Myocyte (in vitro differentiated cells): ENCODE measurements around the gene TMEM88. TPM values are rescaled to one million over a fixed set of nuclear protein-coding genes. Genes with fewer than 3 reads are reported as not detected.

Experiments used
- DNase-seq: peaks from one replicate; pipeline ENCODE4 v3.0.0-alpha.2; 2012; ENCODE audit warnings: low read depth
- total RNA-seq: library from RNA; depleted of rRNA; stranded (reverse); fragments of >200 nt; gene quantifications from 2 replicates; pipeline ENCODE4 v1.2.3, GENCODE V29; 2014

TMEM88 gene
- total RNA-seq, 1 donor from 2014 or later, result 0.72 TPM

GRCh38 chr17:7884581-7885366, 29.9 kb downstream of the TMEM88 start:
- DNase-seq, result peak; percentile 16

DNA sequence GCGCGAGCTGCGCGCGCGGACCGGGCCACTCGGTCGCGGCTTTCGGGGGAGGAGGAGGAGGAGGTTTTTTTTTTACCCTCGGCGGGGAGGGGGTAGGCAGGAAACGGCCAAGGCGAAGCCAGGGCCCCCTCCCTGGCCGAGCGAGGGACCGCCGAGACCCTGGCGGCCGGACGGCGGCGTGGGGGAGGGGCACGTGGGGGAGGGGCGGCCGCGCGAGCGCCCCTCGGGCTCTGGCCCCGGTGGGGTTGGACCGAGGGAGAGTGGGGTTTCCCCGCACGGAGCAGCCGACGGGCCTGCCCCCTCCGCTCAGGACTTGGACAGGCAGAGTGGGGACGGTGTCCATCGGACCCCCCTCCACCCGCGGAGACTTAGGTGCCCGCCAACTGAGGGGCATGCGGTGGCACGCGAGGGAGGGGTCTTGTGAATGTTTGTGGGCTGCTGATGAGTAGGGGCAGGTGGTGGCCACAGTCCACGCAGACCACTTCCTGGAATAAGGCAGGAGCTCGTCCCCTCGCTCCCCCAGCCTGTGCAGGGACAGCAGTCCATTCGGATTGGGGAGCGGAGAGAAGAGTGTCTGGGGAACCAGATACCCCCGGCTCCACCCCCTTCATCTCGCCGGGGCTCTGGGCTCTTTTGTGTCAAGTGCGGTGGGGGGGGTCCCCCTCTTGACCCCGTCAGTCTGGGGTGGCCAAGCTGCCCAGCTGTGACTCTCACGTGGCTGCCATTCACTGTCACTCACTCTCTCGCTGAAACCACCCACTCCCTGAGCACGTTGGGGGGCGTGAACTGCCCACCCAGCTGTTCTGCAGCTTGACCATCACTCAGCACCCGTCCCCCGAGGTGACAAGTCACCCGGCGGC, 30.7 kb downstream of the TMEM88 start:
- peak; percentile 97 for DNase-seq

DNA sequence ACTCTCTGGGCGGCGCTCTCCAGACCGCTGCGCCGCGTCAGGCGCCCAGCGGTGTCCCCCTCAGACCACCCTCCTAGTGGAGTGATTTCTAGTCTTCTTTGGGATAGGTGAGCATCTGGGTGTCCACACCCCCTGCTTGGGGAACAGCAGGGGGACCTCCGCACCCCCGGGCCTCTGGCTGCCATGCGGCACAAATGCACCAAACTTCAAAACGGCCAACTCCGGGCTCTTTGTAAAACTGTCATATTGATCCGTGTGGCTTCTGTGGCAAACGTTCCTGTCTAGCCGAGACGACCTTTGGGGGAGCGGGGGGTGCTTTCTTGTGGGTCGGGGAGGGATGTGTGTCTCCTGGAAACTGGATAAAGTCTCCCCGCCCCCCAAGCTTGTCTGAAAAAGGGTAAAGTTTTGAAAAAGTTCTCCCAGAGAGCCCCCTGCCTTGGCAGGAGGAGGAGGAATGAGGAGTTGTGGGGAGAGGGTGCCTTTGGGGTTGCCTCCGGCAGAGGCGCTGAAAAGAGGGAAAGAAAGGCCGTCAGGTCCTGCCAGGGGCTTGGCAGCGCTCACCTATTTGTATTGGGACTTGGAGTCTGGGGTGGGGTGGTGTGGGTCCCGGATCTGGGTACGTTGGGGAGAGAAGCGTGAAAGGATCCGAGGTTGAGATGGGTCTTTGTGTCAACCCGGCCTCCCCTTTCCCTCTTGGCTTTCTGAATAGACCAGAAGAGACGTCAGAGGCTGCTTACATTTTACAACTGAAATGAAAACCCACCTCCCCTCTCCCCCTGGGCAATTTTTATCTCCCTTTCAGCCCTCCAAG, 31.6 kb downstream of the TMEM88 start:
- peak; percentile 44 for DNase-seq

DNA sequence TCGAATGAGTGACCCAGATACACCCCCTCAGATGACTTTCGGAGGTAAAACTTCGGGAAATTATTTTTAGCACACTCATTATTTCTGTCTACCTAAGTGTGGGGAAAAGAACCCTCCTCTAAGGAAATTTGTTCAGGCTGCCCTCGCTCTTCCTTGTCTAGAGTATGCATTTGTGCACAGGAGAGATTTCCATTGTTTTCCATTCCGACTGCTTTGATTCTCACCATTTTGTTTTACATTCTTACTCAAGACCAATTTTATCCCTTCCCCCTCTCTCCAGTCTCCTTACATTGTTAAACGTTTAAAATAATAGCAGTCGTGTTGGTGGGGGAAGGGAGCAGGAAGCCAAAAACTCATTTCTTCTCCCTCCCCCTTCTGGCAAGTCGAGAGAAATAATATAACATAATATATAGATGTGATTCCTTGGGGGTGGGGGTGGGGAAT, 32.2 kb downstream of the TMEM88 start:
- DNase-seq, result no peak

DNA sequence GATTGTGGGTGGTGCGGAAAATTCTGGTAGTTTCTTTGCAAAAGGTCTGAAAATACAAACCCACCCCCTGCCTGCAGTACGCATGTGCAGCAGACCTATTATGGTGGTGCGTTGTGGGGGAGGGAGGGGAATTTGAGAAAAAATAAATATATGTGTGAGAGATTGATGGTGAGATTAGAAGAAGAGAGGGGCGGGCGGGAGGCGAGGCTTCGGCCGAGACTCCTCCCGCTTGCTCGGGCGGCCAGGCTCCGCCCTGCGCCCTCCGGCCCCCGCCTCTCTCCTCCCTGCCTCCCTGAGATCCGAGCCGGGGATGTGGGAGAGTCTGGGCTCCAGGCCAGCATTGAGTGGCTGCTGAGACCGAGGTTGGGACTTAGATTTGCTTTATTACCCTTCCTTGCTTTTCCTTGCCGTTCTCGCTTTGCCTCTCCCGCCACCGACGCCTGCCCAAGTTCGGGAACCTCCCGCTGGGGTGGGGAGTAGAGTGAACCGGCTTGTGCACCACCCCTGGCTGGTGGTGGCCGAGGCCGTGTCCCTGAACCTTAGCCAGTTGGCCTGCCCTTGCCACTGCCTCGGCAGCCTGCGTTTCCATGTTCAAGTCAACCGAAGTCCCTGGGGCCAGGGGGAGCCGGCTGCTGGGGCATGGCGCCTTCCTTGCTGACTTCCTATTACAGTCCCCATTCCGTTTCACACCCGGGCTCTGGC, 32.8 kb downstream of the TMEM88 start:
- peak; percentile 98 for DNase-seq

DNA sequence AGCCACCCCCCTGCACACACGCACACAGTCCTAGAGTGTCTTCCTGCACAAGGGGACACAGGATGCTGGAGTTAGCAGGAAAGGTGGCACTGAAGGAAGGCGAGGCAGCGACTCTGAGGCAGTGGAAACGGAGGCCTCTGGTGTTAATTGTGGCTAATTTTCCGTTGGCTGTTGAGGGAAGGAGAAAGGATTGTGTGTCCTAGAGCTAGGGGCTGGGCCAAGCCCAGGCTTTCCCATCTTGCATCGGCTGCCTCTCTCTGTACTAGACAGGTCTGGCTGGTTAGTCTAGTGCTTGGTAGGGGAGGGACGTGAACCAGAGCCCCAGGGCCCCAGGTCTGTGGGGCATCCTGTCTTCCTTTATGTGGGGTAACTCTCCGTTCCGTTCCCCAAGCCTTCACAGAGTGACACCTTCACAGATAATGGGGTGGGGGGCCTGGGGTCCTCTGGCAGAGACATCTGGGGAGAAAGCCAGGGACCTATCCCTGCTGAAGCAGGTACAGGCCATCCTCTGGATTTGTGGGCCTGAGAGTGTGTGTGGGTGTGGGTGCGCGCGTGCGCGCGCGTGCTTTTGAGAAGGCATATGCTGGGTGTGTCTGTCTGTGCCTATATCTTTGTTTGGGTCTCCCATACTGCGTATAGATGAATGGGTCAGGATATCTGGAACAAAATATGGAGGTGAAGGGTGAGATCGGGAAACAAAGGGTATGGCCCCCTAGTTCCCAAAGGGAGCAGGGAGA, 33.5 kb downstream of the TMEM88 start, which contains the start of gene CHD3:
Gene CHD3, plus strand, starts transcription at position 606 of the 737 bp plus-strand sequence. CDS start 212 bp downstream, outside the sequence.
- DNase-seq, result no peak

- peak; percentile 99 for DNase-seq
Measured at GRCh38 chr17:7889166-7889955, 34.5 kb downstream of the TMEM88 start.

DNA sequence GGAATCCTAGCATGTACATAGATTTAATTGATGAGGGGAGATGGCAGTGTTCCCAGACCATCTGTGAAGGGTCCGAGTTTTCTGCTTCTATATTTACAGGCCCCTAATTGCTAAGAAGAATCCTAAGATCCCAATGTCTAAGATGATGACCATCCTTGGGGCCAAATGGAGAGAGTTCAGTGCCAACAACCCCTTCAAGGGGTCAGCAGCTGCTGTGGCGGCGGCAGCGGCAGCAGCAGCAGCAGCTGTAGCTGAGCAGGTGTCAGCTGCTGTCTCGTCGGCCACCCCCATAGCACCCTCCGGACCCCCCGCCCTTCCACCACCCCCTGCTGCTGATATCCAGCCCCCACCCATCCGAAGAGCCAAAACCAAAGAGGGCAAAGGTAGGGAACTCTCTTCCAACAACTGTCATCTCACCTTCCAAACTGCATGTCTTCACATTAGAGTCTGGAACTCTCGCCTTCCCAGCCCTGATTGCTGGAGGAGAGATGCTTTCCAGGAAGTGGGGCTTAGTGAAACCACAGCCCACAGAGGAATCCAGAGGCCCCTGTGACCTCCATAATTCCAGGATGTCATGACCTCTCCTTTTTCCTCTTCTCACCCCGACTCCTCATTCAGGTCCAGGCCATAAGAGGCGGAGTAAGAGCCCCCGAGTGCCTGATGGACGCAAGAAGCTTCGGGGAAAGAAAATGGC, 38.5 kb downstream of the TMEM88 start:
- peak; percentile 81 for DNase-seq

DNA sequence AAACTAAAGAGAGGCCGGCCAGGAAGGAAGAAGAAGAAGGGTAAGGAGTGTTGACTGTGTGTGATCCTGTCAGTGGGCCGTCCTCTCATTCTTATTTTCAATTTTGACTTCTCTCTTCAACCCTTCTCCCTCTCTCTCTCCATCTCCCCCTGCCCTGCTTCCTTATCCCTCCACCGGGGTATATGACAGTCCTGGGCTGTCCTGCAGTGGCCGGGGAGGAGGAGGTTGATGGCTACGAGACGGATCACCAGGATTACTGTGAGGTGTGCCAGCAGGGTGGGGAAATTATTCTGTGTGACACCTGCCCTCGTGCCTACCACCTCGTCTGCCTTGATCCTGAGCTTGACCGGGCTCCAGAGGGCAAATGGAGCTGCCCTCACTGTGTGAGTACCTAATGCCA, 39.4 kb downstream of the TMEM88 start:
- no peak for DNase-seq

DNA sequence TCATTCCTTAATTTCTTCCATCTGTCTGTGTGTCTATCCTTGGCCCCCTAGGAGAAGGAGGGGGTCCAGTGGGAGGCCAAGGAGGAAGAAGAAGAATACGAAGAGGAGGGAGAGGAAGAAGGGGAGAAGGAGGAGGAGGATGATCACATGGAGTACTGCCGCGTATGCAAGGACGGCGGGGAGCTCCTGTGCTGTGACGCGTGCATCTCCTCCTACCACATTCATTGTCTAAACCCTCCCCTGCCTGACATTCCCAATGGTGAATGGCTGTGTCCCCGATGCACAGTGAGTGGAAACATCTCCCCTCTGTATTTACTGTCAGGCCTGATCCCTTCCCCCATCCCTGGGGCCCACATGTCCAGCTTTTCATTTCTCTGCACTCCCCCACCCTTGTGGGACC, 40.0 kb downstream of the TMEM88 start:
- DNase-seq, result no peak

DNA sequence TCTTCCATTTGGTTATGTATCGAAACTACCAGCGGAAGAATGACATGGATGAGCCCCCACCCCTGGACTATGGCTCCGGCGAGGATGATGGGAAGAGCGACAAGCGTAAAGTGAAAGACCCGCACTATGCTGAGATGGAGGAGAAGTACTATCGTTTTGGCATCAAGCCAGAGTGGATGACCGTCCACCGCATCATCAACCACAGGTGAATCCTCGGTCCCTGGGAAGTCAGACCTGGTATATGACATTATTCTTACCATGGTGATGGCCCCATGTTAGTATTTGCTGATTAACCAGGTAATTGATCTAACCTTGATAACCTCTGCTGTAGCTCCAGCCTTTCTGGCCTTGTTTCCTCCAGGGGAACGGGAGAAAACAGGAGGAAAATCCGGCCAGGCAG, 42.2 kb downstream of the TMEM88 start:
- DNase-seq, result no peak

- peak; percentile 33 for DNase-seq
Measured at GRCh38 chr17:7897773-7898172, 42.9 kb downstream of the TMEM88 start.

- DNase-seq, result no peak
Measured at GRCh38 chr17:7903154-7904103, 48.6 kb downstream of the TMEM88 start.
